ENCODE results near the gene SEMA4G. TPM values are rescaled to one million over a fixed set of nuclear protein-coding genes. Genes with fewer than 3 reads are reported as not detected.

The SEMA4G gene
- total RNA-seq, 4 donors from 2014 or later: 0.44 to 4.1 (median 1.3) TPM

DNA sequence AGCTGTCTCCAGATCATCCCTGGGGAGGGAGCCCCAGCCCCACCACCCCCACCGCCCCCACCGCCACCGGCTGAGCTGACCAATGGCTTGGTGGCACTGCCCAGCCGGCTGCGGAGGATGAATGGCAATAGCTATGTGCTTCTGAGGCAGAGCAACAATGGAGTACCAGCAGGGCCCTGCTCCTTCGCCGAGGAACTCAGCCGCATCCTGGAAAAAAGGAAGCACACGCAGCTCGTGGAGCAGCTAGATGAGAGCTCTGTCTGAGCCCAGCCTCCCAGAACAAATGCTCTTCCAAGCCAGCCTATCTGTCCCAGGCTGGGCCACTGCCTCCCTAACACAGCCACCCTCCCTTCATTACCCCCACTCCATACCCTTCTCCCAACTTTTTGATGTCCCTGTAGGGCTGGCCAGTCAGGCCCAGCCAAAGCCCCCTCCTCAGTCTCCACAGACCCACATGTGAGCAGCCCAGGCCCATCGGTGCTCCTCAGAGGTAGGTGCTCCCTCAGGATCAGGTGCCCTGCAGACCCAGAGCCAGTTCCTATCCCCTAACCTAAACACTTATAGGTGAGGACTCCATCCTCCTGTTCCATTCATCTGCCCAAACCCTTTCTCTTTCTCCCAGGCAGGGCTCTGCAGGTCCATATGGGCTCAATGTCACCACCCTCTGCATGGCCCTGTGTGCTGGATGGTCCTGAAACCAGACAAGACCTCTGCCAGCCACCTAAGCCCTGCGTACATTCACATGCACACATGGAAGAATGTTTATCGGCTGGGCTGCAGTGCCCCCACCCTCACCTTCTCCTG lies 14.8 kb downstream of the SEMA4G start:
- Histone ChIP-seq H3K27me3 (no peaks in the 10 kb centered on the region), H3K4me3 (no peak overlapping the region), H3K9me3 (no peaks in the 10 kb centered on the region), H3K27ac (no peak overlapping the region), H3K36me3 (peaks cover 5 to 73% (median 6%) of the 10 kb centered on the region in 3 donors), H3K4me1 (peaks cover 22 to 33% (median 22%) of the 10 kb centered on the region in 3 donors)
- DNase-seq: no peak
- intact Hi-C loops (cut with DNase I): no loop called here
- TF ChIP-seq POLR2A (IDR thresholded peaks at IDR 0.05): no peak
- TF ChIP-seq, protein P1, sequence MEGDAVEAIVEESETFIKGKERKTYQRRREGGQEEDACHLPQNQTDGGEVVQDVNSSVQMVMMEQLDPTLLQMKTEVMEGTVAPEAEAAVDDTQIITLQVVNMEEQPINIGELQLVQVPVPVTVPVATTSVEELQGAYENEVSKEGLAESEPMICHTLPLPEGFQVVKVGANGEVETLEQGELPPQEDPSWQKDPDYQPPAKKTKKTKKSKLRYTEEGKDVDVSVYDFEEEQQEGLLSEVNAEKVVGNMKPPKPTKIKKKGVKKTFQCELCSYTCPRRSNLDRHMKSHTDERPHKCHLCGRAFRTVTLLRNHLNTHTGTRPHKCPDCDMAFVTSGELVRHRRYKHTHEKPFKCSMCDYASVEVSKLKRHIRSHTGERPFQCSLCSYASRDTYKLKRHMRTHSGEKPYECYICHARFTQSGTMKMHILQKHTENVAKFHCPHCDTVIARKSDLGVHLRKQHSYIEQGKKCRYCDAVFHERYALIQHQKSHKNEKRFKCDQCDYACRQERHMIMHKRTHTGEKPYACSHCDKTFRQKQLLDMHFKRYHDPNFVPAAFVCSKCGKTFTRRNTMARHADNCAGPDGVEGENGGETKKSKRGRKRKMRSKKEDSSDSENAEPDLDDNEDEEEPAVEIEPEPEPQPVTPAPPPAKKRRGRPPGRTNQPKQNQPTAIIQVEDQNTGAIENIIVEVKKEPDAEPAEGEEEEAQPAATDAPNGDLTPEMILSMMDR (IDR thresholded peaks at IDR 0.05): no peak
- 85 to 86% methylated on average over 7 to 8 of the region's 13 CpGs for WGBS, 2 donors

DNA sequence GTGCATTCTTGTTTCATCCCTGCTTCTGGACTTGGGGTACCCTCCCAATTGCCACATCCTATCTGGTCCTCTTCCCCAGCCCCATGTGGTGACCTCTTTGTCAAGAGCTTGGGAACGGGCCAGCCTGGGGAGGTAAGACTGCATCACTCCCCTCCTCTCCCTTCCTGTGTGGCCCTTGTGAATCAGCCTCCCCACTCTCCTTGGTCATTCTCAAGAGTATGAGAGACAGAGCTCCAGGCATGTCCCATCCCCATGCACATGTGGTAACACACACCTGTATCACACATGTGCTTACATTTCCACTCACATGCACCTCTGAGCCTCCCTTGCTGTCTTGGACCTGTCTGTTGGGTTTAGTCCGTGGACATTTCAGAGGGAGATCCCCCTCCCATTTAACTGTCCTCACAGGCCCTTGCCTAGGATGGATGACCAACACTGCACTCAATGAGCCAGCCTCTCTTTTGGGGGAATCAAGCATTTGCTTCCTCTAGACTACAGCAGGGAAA lies 15.4 kb downstream of the SEMA4G start:
- no peaks in the 10 kb centered on the region for H3K9me3 ChIP-seq
- no peak overlapping the region for H3K4me3 ChIP-seq
- H3K4me1 ChIP-seq: peaks cover 22 to 40% (median 22%) of the 10 kb centered on the region in 3 donors
- H3K36me3 ChIP-seq: peaks cover 5 to 73% (median 12%) of the 10 kb centered on the region in 3 donors
- WGBS, 2 donors: 52 to 77% methylated on average over 2 of the region's 2 CpGs
- no peak for DNase-seq
- H3K27me3 ChIP-seq: no peaks in the 10 kb centered on the region
- intact Hi-C loops (cut with DNase I): no loop called here
- no peak for TF ChIP-seq POLR2A (IDR thresholded peaks at IDR 0.05)
- TF ChIP-seq, protein P1 (IDR thresholded peaks at IDR 0.05): no peak
- no peak overlapping the region for H3K27ac ChIP-seq

DNA sequence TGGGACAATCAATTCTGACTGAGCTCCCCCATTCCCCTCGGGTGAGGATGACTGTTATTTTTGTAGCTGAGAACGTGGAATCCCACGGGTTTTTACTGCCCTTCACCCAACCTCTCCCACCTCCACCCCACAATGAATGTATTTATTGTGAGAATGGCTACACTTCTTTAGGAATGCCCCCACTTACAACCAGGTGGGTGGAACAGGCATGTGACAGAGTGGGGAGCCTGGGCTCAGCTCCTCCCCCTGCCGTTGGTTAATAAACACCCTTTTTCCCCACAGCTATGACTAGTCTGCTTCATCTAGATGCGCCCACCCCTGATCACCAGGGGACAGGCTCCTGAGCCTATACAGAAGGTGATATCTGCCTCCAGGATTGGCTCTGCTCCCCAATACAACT lies 16.0 kb downstream of the SEMA4G start:
- 53 to 80% methylated on average over 5 of the region's 5 CpGs for WGBS, 2 donors
- intact Hi-C loops (cut with DNase I): no loop called here
- Histone ChIP-seq H3K4me3 (no peak overlapping the region), H3K4me1 (peaks cover 22 to 44% (median 22%) of the 10 kb centered on the region in 3 donors), H3K27ac (no peak overlapping the region), H3K36me3 (peaks cover 6 to 73% (median 18%) of the 10 kb centered on the region in 3 donors), H3K9me3 (no peaks in the 10 kb centered on the region), H3K27me3 (no peaks in the 10 kb centered on the region)
- no peak for DNase-seq
- no peak for TF ChIP-seq POLR2A (IDR thresholded peaks at IDR 0.05)
- TF ChIP-seq, protein P1 (IDR thresholded peaks at IDR 0.05): no peak

DNA sequence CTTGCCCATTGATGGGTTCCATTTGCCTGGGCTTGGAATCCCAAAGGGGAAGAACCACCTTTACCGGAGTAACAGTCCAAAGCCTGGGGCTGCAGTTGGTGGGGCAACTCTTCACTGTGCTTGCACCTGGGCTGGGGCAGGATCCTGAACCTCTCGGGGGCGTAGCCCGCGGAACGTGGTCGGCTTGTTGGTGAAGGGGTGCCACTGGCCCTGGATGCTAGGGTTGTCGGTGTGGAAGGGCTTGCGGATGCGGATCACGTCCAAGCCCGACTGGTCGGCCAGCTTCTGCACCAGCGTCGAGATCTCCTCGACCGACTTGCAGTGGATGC lies 17.3 kb downstream of the SEMA4G start:
- H3K4me1 ChIP-seq: peaks cover 22 to 47% (median 22%) of the 10 kb centered on the region in 3 donors
- no peak for TF ChIP-seq POLR2A (IDR thresholded peaks at IDR 0.05)
- peak overlapping the region in 3 of 4 donors; percentile 78 to 89 (median 87) for H3K27ac ChIP-seq
- peaks cover 18 to 73% (median 19%) of the 10 kb centered on the region in 3 donors for H3K36me3 ChIP-seq
- H3K9me3 ChIP-seq: no peaks in the 10 kb centered on the region
- 17% methylated on average over 1 to 15 of the region's 17 CpGs for WGBS, 2 donors
- H3K4me3 ChIP-seq: peak overlapping the region; percentile 78 to 90 (median 86)
- no peaks in the 10 kb centered on the region for H3K27me3 ChIP-seq
- DNase-seq: no peak
- intact Hi-C loops (cut with DNase I): no loop called here

DNA sequence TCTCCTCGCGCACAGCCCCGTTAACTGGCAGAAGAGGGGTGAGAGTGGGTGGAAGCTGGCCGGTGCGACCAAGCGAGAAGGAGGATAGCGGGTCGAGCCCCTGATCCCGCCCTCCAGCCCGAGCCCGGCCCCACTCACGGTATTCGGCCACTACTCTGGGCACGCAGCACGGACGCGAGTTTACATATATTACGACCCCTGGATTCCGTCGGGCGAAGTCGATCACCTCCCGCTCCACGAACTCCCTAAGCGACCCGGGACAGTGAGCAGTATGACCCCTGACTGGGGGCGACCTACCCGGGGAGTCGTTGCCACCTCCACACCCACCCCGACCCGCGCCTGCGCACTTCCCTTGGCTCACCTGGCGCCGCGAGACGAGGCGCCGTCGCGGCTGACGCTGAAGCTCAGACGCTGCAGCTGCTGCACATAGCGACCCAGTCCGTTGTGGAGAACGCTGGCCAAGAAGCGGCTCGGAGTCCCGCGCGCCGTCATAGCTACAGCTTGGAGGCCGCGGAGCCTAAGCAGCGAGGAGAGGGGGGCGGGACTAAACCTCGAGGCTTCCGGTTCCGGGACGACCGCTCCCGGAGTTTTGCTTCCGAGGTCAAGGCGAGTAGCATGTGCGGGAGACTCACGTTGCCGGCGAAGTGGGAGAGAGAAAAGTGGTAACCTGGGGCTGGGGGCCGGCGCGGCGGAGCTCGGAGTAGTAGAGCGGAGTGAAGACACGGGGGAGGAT lies 17.8 kb downstream of the SEMA4G start, which contains the start of the genes MRPL43 and TWNK:
MRPL43 (minus strand) TSS at position 546 of the 733 bp plus-strand sequence; CDS start at position 492, 54 bp downstream.
TWNK (plus strand) TSS at position 592 of the 733 bp plus-strand sequence. CDS start 668 bp downstream, outside the sequence.
- no peaks in the 10 kb centered on the region for H3K27me3 ChIP-seq
- H3K4me1 ChIP-seq: peaks cover 22 to 47% (median 22%) of the 10 kb centered on the region in 3 donors
- no peaks in the 10 kb centered on the region for H3K9me3 ChIP-seq
- H3K4me3 ChIP-seq: peak within 1 kb of the TSS; percentile 78 to 90 (median 86)
- peaks cover 18 to 73% (median 19%) of the 10 kb centered on the region in 3 donors for H3K36me3 ChIP-seq
- WGBS, 2 donors: 0 to 1% methylated on average over 2 to 34 of the region's 75 CpGs
- intact Hi-C loops (cut with DNase I): no loop called here
- TF ChIP-seq POLR2A (IDR thresholded peaks at IDR 0.05): peak in 1 of 4 donors; percentile 45
- TF ChIP-seq, protein P1 (IDR thresholded peaks at IDR 0.05): peak in 1 of 6 experiments; percentile 29
- DNase-seq: no peak
- H3K27ac ChIP-seq: peak within 1 kb of the TSS; percentile 76 to 89 (median 82)

Data from esophagus squamous epithelium (tissue), 5 donors.